H1 (cell line): ENCODE measurements around the gene LIF. TPM values are rescaled to one million over a fixed set of nuclear protein-coding genes. Genes with fewer than 3 reads are reported as not detected.

Experiments
- CTCF ChIA-PET: fragments of 300-600 bp; sonication (Branson Sonifier 250); formaldehyde crosslinking; loops from one replicate; lab custom pipeline; 2021; ENCODE audit not compliant: partially characterized antibody; lab: Charles Lee
- POLR2A ChIA-PET: fragments of 300-600 bp; sonication (Branson Sonifier 250); formaldehyde crosslinking; loops from one replicate; lab custom pipeline; 2021; ENCODE audit warnings: inconsistent platforms; ENCODE audit not compliant: partially characterized antibody; lab: Charles Lee
- DNase-seq, 2 experiments: peaks; one replicate each; pipeline versions ENCODE4 v3.0.0 to v3.0.0-alpha.2; 2010 to 2022; ENCODE audit warnings: low spot score in 2 of 2, low read depth in 1 of 2, mixed read lengths in 1 of 2
- FAIRE-seq: peaks from 2 replicates; lab custom pipeline; 2011; peaks lifted over from hg19 to GRCh38; lab: Jason Lieb, UNC
- H2AFZ ChIP-seq: 2 replicates; pipeline ENCODE4 v1.8.1; 2012; ENCODE audit warnings: low read length, inconsistent platforms
- H2AK5ac ChIP-seq: 2 replicates; pipeline ENCODE4 v1.6.1; 2013; ENCODE audit warnings: low read depth, low read length
- H2BK120ac ChIP-seq: replicated peaks from 2 replicates; pipeline ENCODE3; 2013; ENCODE audit warnings: low read depth, low read length, inconsistent platforms
- H2BK12ac ChIP-seq: 2 replicates; pipeline ENCODE4 v1.6.1; 2013; ENCODE audit warnings: low read depth, low read length
- H2BK15ac ChIP-seq: 2 replicates; pipeline ENCODE4 v1.6.1; 2013; ENCODE audit warnings: low read length
- H2BK20ac ChIP-seq: 2 replicates; pipeline ENCODE4 v1.6.1; 2013; ENCODE audit warnings: low read length
- H2BK5ac ChIP-seq: 2 replicates; pipeline ENCODE4 v1.6.1; 2013; ENCODE audit warnings: low read depth, low read length
- H3K14ac ChIP-seq: 2 replicates; pipeline ENCODE4 v1.6.1; 2013; ENCODE audit warnings: inconsistent platforms; ENCODE audit not compliant: insufficient read length
- H3K18ac ChIP-seq: 2 replicates; pipeline ENCODE4 v1.6.1; 2013; ENCODE audit warnings: low read length; ENCODE audit errors: extremely low read depth
- H3K23ac ChIP-seq: 2 replicates; pipeline ENCODE4 v1.6.1; 2013; ENCODE audit warnings: inconsistent platforms; ENCODE audit not compliant: insufficient read length
- H3K23me2 ChIP-seq: 2 replicates; pipeline ENCODE4 v1.6.1; 2013; ENCODE audit warnings: low read depth, low read length
- H3K27ac ChIP-seq: 2 replicates; pipeline ENCODE4 v1.6.1; 2011; ENCODE audit warnings: low read depth, low read length, inconsistent platforms
- H3K27me3 ChIP-seq, 4 experiments: replicated peaks in 1 of 4; 1 replicate in 1 of 4; 2 replicates in 3 of 4; pipeline versions ENCODE4 v1.6.1 to v1.8.1; 2011 to 2013; ENCODE audit warnings: low read length in 3 of 4, mild to moderate bottlenecking in 3 of 4, inconsistent platforms in 2 of 4, mixed read lengths in 2 of 4, moderate library complexity in 1 of 4; ENCODE audit not compliant: control insufficient read depth in 3 of 4, insufficient read depth in 3 of 4; ENCODE audit errors: extremely low read depth in 1 of 4
- H3K36me3 ChIP-seq, 4 experiments: 2 replicates each; pipeline versions ENCODE4 v1.6.1 to v1.8.1; 2011 to 2013; ENCODE audit warnings: mild to moderate bottlenecking in 4 of 4, low read length in 3 of 4, moderate library complexity in 2 of 4, control low read depth in 1 of 4, inconsistent platforms in 1 of 4; ENCODE audit not compliant: insufficient read depth in 4 of 4, control insufficient read depth in 2 of 4
- H3K4ac ChIP-seq: replicated peaks from 2 replicates; pipeline ENCODE3; 2013; ENCODE audit warnings: low read length, low read depth, mixed read lengths, inconsistent platforms; ENCODE audit not compliant: insufficient read length
- H3K4me1 ChIP-seq, 4 experiments: replicated peaks in 1 of 4; 1 replicate in 1 of 4; 2 replicates in 3 of 4; pipeline versions ENCODE4 v1.6.1 to v1.8.1; 2011 to 2013; ENCODE audit warnings: low read length in 3 of 4, inconsistent platforms in 2 of 4, mixed read lengths in 1 of 4; ENCODE audit not compliant: insufficient read depth in 4 of 4, control insufficient read depth in 3 of 4
- H3K4me2 ChIP-seq, 2 experiments: 2 replicates each; pipeline versions ENCODE4 v1.6.1 to v1.8.1; 2011 to 2013; ENCODE audit warnings: low read depth in 2 of 2, low read length in 2 of 2, control low read depth in 1 of 2, inconsistent platforms in 1 of 2, mild to moderate bottlenecking in 1 of 2; ENCODE audit not compliant: insufficient read depth in 1 of 2
- H3K4me3 ChIP-seq, 4 experiments: fragments of 200-600, 300-600 bp in 1 of 4; sonication (generic), shearing (Covaris generic), sonication (Bioruptor Twin) in 1 of 4; 2 replicates each; pipeline versions ENCODE4 v1.5.1 to v1.8.1; 2011 to 2016; ENCODE audit warnings: low read length in 4 of 4, low read depth in 3 of 4, control low read depth in 2 of 4, inconsistent platforms in 2 of 4, mild to moderate bottlenecking in 2 of 4, mixed read lengths in 1 of 4, moderate library complexity in 1 of 4; ENCODE audit not compliant: insufficient read depth in 2 of 4; ENCODE audit errors: extremely low read depth in 1 of 4
- H3K56ac ChIP-seq: replicated peaks from 2 replicates; pipeline ENCODE3; 2013; ENCODE audit warnings: low read depth, mild to moderate bottlenecking, mixed read lengths, low read length, inconsistent platforms; ENCODE audit not compliant: insufficient read length
- H3K79me1 ChIP-seq: 2 replicates; pipeline ENCODE4 v1.6.1; 2013; ENCODE audit warnings: low read depth, low read length, control low read depth
- H3K79me2 ChIP-seq, 2 experiments: 2 replicates each; pipeline versions ENCODE4 v1.6.1 to v1.8.1; 2012 to 2013; ENCODE audit warnings: low read length in 2 of 2, mild to moderate bottlenecking in 2 of 2, inconsistent platforms in 1 of 2; ENCODE audit not compliant: insufficient read depth in 2 of 2, control insufficient read depth in 1 of 2
- H3K9ac ChIP-seq, 4 experiments: replicated peaks in 1 of 4; 1 replicate in 1 of 4; 2 replicates in 3 of 4; pipeline versions ENCODE4 v1.6.1 to v1.8.1; 2011 to 2013; ENCODE audit warnings: low read depth in 3 of 4, low read length in 3 of 4, control low read depth in 2 of 4, mild to moderate bottlenecking in 2 of 4, moderate library complexity in 2 of 4, inconsistent platforms in 1 of 4; ENCODE audit errors: extremely low read depth in 1 of 4
- H3K9me3 ChIP-seq, 2 experiments: 2 replicates each; pipeline versions ENCODE4 v1.6.1 to v1.8.1; 2012 to 2013; ENCODE audit warnings: mild to moderate bottlenecking in 2 of 2, moderate library complexity in 2 of 2, control low read depth in 1 of 2, inconsistent platforms in 1 of 2, low read depth in 1 of 2, low read length in 1 of 2, mixed read lengths in 1 of 2; ENCODE audit not compliant: insufficient read depth in 2 of 2
- H4K20me1 ChIP-seq, 2 experiments: replicated peaks in 1 of 2; 2 replicates each; pipeline versions ENCODE3 to v1.8.1; 2011 to 2013; ENCODE audit warnings: inconsistent platforms in 2 of 2, low read length in 2 of 2, mild to moderate bottlenecking in 1 of 2; ENCODE audit not compliant: insufficient read depth in 2 of 2, control insufficient read depth in 1 of 2
- H4K5ac ChIP-seq: 2 replicates; pipeline ENCODE4 v1.6.1; 2013; ENCODE audit warnings: low read length, low read depth, mixed read lengths, inconsistent platforms; ENCODE audit not compliant: insufficient read length
- H4K8ac ChIP-seq: 2 replicates; pipeline ENCODE4 v1.8.0; 2013; ENCODE audit warnings: mild to moderate bottlenecking, moderate library complexity, low read length, inconsistent platforms; ENCODE audit not compliant: insufficient read depth; ENCODE audit errors: extremely low read depth
- H4K91ac ChIP-seq: replicated peaks from 2 replicates; pipeline ENCODE3; 2013; ENCODE audit warnings: low read length, mixed read lengths, inconsistent platforms; ENCODE audit not compliant: insufficient read length
- BRCA1 ChIP-seq: IDR thresholded peaks from 2 replicates; pipeline ENCODE4 v1.6.1; 2012; ENCODE audit warnings: low read depth, low read length, improper control_type of control experiment
- CEBPB ChIP-seq: IDR thresholded peaks from 2 replicates; pipeline ENCODE4 v1.6.1; 2012; ENCODE audit warnings: low read depth, low read length
- EGR1 ChIP-seq: IDR thresholded peaks from 2 replicates; pipeline ENCODE4 v1.6.1; 2011; ENCODE audit warnings: low read depth, low read length, borderline replicate concordance
- EP300 ChIP-seq, 2 experiments: IDR thresholded peaks; 1 replicate in 1 of 2; 2 replicates in 1 of 2; pipeline ENCODE4 v1.6.1; 2011 to 2012; ENCODE audit warnings: low read depth in 2 of 2, low read length in 2 of 2, mild to moderate bottlenecking in 2 of 2, borderline replicate concordance in 1 of 2, inconsistent platforms in 1 of 2, moderate library complexity in 1 of 2
- JUND ChIP-seq: IDR thresholded peaks from 2 replicates; pipeline ENCODE4 v1.6.1; 2011; ENCODE audit warnings: mild to moderate bottlenecking, improper control_type of control experiment, low read length
- NANOG ChIP-seq: IDR thresholded peaks from 2 replicates; pipeline ENCODE4 v1.6.1; 2011; ENCODE audit warnings: low read length, low read depth, mild to moderate bottlenecking, inconsistent platforms; ENCODE audit not compliant: insufficient read depth, poor library complexity, severe bottlenecking
- POU5F1 ChIP-seq: IDR thresholded peaks from 2 replicates; pipeline ENCODE4 v1.6.1; 2011; ENCODE audit warnings: low read depth, mild to moderate bottlenecking, low read length, moderate library complexity
- SP1 ChIP-seq: IDR thresholded peaks from 2 replicates; pipeline ENCODE4 v1.6.1; 2011; ENCODE audit warnings: low read depth, low read length
- SP2 ChIP-seq: IDR thresholded peaks from 2 replicates; pipeline ENCODE4 v1.6.1; 2012; ENCODE audit warnings: mild to moderate bottlenecking, low read length, inconsistent platforms
- TBP ChIP-seq: IDR thresholded peaks from 2 replicates; pipeline ENCODE4 v1.6.1; 2011; ENCODE audit warnings: low read depth, low read length, improper control_type of control experiment
- WGBS, 2 experiments: shearing (Covaris generic) in 1 of 2; methylation state at CpG; one replicate each; pipeline versions ENCODE4 v1.1.6 to v1.1.7; 2013 to 2015; ENCODE audit warnings: low lambda C conversion rate in 2 of 2, mixed read lengths in 2 of 2, inconsistent platforms in 1 of 2, low coverage in 1 of 2, missing lambda C conversion rate in 1 of 2; ENCODE audit not compliant: insufficient replicate concordance in 2 of 2, insufficient coverage in 1 of 2, insufficient read length in 1 of 2; ENCODE audit errors: extremely low coverage in 1 of 2, missing lambda C conversion rate in 1 of 2; 5-methylcytosine and 5-hydroxymethylcytosine counted together
- polyA plus RNA-seq, 7 experiments: library from polyadenylated mRNA; depleted of rRNA in 3 of 7; stranded (reverse) in 5 of 7; unstranded in 2 of 7; fragments of >200 nt in 5 of 7; fragments of 200-250 nt in 2 of 7; gene quantifications; 1 replicate in 5 of 7; 2 replicates in 1 of 7; 4 replicates in 1 of 7; pipeline versions ENCODE4 v1.2.1 to v1.2.3, GENCODE V29; 2011 to 2013; ENCODE audit warnings: missing spikeins in 2 of 7, mixed read lengths in 2 of 7
- total RNA-seq: library from RNA; stranded (reverse); fragmentation: NEBNext Ultra II Directional; extraction: Animal tissue kit (Norgen Biotek cat#: 25700); gene quantifications from 2 replicates; pipeline ENCODE4 v1.2.1, GENCODE V29; 2021

Gene LIF
- total and polyA plus RNA-seq, 2 of the 8 experiments (the other 6 are each of a cell fraction or from before 2014, with no cell fraction given), result 3.3 to 3.5 TPM

DNA sequence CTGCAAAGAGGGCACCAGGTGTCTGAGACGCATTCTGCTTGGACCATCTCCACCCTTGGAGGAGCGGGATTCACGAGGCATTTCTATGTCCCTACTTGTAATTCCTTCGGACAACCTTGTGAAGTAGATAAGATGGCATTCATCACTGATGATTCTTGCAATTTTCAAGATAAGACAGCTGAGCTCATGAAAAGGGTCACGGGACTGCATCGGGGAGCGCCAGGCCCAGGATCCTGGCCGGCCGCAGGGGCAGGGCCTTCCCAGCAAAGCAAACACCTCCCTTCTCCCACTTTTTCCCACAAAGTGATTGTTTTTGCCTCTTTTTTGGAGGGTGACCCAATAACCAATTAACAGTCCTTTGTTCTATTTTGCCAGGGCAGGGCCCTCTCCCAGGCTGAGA, 8.4 kb downstream of the LIF start:
- Histone ChIP-seq H4K91ac (no peak overlapping the region), H2BK5ac (no peak overlapping the region), H4K5ac (no peak overlapping the region), H3K56ac (no peak overlapping the region), H3K27me3 (no peaks in the 10 kb centered on the region), H3K14ac (no peak overlapping the region), H3K4ac (no peak overlapping the region), H3K9ac (no peak overlapping the region), H3K4me3 (no peak overlapping the region), H3K23ac (no peak overlapping the region), H3K18ac (no peak overlapping the region; the same call in 1 of the 2 replicates), H2AFZ (no peak overlapping the region), H3K79me2 (no peaks in the 10 kb centered on the region), H2BK120ac (no peak overlapping the region), H2BK20ac (no peak overlapping the region), H3K9me3 (no peaks in the 10 kb centered on the region), H4K8ac (no peak overlapping the region), H2BK15ac (0 out of 2 replicates have a peak overlapping the region, but pooled peaks have one; percentile 93), H3K23me2 (no peaks in the 10 kb centered on the region), H3K4me1 (peaks cover 8 to 22% (median 13%) of the 10 kb centered on the region in 4 experiments), H3K4me2 (no peak overlapping the region), H4K20me1 (no peaks in the 10 kb centered on the region), H3K79me1 (no peaks in the 10 kb centered on the region), H3K27ac (no peak overlapping the region), H3K36me3 (no peaks in the 10 kb centered on the region), H2BK12ac (0 out of 2 replicates have a peak overlapping the region, but pooled peaks have one; percentile 81), H2AK5ac (no peak overlapping the region)
- WGBS, 2 experiments, result 96% methylated on average over 9 of the region's 9 CpGs; no CpG with 5 or more reads in 1 of the 2 experiments
- POLR2A ChIA-PET, result interaction anchor here (0.7 to 1.9 kb wide), 4 partner anchors 8 to 634 kb away, joined by 3 to 7 read pairs (median 4); no protein-coding TSS in a partner anchor
- DNase-seq (no peak), FAIRE-seq (no peak)
- CTCF ChIA-PET, result interaction anchor here (0.7 to 4.7 kb wide), 7 partner anchors 8 to 156 kb away, joined by 3 to 23 read pairs (median 5); partner anchors contain the start of gene CASTOR1
- TF ChIP-seq EGR1, result no peak
- TF ChIP-seq CEBPB, result no peak
- no peak for TF ChIP-seq SP2
- no peak for TF ChIP-seq NANOG
- TF ChIP-seq POU5F1, result no peak
- TF ChIP-seq EP300 (IDR thresholded peaks at IDR 0.05; ENCODE audit: borderline replicate concordance in 1 of 2, low read depth in 2 of 2, low read length in 2 of 2), result no peak
- TF ChIP-seq TBP, result no peak
- no peak for TF ChIP-seq JUND
- no peak for TF ChIP-seq BRCA1
- no peak for TF ChIP-seq SP1
